Medulla oblongata (tissue), 1 donor: ENCODE results near the gene OR52E4.
A peak's percentile ranks its signal among the peaks of the same experiment; 100 is the strongest.

Experiments used
- DNase-seq: peaks from one replicate; pipeline ENCODE4 v3.0.0-alpha.2; 2015; ENCODE audit errors: extremely low spot score

OR52E4 gene

DNA sequence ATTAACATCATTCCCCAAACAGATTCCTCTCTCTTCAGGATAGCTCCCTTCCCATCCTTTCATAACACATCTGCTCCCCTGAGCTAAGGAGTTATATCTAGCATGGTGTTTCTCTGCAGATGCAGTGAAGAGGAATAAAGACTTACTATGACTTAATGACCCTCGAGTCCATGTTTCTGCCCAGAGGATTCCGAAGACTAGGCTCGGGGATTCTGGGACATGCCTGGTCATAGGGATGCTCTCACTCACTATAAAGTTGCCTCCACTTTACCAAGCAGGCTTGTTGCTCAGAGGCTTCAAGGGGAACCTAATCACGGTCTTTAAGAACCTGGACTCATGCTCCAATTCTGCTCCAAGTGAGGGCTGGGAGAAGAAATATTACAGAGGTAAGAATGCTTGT, at the start of gene OR52E4:
Gene OR52E4 (plus strand): TSS at position 301 of the 400 bp plus-strand sequence. CDS start 3,664 bp downstream, outside the sequence.
- DNase-seq = no peak

DNA sequence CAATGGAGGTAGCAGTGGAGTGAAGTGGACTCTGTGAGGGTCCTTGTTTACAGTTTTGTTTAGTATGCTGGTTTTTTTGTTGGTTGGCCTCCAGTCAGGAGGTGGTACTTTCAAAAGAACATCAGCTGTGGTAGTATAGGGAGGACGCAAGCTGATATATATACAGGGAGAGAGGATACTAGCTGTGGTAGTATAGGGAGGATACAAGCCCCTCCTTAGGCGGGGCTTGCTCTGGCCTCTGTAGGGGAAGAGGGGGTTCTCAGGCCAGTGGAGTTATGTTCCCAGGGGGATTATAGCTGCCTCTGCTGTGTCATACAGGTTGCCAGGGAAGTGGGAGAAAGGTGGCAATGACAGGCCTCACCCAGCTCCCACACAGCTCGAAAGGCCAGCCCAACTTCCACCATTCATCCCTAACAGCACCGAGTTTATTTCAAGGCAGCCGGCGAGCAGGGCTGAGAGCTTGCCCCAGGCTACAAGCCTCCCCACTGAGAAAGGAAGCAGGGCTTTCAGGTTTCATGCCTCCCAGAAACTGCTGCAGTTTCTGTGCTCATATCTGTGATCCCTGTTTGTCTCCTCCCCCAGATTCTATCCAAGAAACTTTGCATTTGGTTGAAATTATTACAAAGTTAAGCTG, 49.1 kb upstream of the OR52E4 start:
- DNase-seq = no peak

DNA sequence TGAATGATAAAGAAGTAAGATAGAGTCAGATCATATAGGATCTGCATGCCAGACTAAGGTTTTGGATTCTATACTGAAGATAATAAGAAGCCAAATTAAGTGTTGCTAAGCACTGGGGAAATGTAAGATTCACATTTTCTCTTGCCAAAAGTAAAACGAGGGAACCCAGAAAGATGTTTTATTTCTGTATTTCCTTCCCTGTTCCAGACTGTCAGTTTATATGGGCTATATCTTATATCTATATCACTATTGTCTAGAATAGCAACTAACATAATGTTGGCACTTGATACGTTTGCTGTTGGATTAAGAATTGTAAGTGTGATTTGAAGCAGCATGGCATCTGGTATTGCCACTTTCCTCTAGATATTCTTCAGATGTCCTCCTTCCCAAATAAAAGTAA, 47.0 kb upstream of the OR52E4 start:
- no peak for DNase-seq

DNA sequence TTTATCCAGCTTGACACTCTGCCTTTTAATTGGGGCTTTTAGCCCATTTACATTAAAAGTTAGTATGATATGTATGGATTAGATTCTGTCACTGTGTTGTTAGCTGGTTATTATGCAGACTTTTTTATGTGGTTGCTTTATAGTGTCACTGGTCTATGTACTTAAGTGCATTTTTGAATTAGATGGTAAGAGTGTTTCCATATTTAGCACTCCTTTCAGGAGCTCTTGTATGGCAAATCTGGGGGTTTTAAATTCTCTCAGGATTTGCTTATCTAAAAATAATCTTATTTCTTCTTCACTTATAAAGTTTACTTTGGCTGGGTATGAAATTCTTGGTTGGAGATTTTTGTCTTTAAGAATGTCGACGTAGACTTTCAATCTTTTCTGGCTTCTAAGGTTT, 42.7 kb upstream of the OR52E4 start:
- no peak for DNase-seq

DNA sequence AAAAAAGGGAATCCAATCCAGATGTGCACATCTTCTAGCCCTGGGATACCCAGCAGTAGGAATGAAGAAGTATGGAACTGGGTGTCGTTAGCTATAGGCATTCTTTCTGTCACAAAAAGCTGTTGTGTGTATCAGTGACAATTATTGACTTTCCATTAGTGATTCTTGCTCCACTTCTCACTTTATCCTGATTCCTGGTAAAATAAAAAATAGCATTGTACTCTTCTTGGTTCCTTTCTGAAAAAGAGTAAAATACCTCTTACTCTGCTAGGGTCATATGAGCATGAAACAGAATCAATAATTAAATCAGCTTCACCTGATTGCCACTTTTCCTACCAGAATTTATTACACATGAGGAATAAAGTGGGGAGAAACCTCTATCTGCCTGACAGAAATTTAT, 38.6 kb upstream of the OR52E4 start, which contains the start of gene OR52E6:
Gene OR52E6 (minus strand): TSS at position 101 of the 400 bp plus-strand sequence. CDS start 0 bp downstream, at position 101.
- no peak for DNase-seq

DNA sequence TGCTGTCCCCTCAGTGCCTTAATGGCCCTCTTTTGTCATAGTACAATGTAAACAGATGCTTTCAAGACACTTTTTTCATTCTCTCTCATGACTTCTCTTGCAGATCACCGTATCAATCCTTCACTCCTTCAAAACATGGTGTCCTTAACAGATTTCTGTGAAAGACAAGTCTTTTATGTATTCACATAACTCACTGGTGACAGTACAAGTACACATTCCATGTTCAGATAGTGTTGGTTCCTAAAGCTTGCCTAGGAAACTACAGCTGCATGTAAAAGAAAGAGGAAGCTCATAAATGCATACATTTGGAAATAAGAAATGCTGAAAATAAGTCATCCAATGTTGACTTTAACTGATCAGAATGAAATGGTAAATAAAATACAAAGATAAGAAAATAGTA, 33.7 kb upstream of the OR52E4 start:
- DNase-seq = no peak

DNA sequence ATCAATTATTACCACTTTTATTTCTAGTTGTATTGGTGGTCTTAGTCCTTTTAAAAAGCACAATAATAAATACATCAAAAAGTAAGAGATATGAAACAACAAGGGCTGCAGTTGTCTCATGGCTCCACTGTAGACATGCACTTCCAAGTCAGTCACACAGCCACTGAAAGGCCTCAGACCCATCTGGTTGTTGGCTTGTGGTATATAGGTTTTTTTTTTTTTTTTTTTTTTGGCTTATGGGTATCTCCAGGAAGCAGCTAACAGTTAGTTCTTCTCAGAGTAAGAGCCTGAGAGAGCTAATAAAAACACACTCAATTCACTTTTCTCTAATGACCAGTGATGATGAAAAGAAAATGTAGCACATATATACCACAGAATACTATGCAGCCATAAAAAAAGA, 32.7 kb upstream of the OR52E4 start:
- DNase-seq = no peak

GRCh38 chr11:5851002-5851401, 29.4 kb upstream of the OR52E4 start:
- DNase-seq = no peak

DNA sequence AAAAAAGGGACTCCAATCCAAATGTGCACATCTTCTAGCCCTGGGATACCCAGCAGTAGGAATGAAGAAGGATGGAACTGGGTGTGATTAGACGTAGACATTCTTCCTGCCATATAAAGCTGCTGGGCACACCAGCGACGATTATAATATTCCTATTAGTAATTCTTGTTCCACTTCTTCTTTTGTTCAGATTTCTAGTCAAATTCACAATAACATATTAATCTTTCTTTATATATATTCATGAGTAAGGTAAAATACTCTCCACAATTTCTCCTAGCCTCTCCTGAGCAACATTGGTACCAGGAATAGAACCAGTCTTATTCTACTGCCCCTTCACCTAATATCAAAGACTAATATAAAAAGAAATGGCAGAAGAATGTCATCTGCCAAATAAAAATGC, 22.8 kb upstream of the OR52E4 start, which contains the start of gene OR52E8:
Gene OR52E8 (minus strand): TSS at position 101 of the 400 bp plus-strand sequence. CDS start 0 bp downstream, at position 101.
- DNase-seq = no peak

GRCh38 chr11:5865826-5866225, 14.6 kb upstream of the OR52E4 start:
- DNase-seq = no peak

- no peak for DNase-seq
Measured at GRCh38 chr11:5878564-5878963, 1.9 kb upstream of the OR52E4 start.

- DNase-seq = no peak
Measured at GRCh38 chr11:5881756-5882155, 1.3 kb downstream of the OR52E4 start.

DNA sequence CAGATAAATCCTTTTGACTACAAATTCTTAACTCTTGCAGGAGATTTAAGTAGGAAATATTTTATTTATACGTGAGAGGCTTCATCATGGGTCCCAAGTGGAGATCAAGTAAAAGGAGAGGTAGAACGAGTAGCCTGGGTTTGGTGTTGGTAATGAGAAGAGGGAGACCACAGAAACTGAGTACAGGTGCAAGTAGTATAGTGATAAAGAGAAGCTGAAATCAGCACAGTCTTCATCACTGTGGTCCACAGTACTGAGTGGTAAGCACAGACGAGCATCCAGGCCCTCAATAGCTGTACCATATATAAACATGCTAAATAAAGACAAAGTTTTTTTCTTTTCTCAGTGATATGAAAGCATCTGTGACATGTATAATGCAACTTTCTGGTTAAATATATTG, 6.7 kb downstream of the OR52E4 start:
- DNase-seq = no peak

- no peak for DNase-seq
Measured at GRCh38 chr11:5887661-5888060, 7.2 kb downstream of the OR52E4 start.

- DNase-seq = peak; percentile 4
Measured at GRCh38 chr11:5891216-5891800, 10.9 kb downstream of the OR52E4 start.

- no peak for DNase-seq
Measured at GRCh38 chr11:5892908-5893307, 12.5 kb downstream of the OR52E4 start, which contains the start of gene OR52E5. Gene OR52E5, plus strand, starts transcription at chr11:5893208. Its CDS starts 7,569 bp downstream, at chr11:5900777.

GRCh38 chr11:5899534-5899933, 19.1 kb downstream of the OR52E4 start:
- no peak for DNase-seq

- DNase-seq = no peak
Measured at GRCh38 chr11:5910540-5910939, 30.1 kb downstream of the OR52E4 start.

DNA sequence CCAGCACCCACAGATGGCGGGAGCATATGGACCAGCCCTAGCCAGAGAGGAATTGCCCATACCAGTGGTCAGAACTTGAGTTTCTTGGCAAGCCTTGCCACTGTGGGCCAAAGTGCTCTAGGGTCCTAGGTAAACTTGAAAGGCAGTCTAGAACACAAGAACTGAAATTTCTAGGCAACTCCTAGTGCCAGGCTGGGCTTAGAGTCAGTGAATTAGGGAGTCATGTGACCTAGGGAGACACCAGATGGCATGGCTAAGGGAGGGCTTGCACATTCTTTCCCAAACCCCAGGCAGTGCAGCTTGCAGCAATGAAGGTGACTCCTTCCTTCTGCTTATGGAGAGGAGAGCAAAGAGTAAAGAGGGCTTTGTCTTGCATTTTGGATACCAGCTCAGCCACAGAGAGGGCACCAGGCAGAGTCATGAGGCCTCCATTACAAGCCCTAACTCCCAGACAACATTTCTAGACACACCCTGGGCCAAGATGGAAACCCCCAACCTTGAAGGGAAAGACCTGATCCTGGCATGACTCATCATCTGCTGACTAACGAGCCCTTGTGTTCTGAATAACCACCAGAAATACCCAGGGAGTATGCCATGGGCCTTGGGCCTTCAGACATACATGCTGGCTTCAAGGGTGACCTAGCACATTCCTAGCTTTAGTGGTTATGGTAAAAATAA, 42.5 kb downstream of the OR52E4 start:
- DNase-seq = no peak

DNA sequence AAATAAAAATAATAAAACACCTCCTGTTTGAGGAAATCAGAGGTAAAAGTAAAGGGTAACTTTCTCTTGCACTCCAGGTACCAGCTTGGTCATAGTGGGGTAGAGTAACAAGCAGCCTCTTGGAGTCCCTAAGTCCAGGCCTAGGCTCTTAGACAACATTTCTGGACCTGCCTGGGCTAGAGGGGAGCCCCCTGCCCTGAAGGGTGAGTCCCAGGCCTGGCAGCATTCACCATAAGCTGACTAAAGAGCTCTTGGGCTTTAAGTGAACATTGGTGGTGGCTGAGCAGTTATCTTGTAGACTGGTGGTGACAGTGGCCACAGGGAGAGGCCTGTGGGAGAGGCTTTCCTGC, 43.0 kb downstream of the OR52E4 start:
- DNase-seq = no peak

DNA sequence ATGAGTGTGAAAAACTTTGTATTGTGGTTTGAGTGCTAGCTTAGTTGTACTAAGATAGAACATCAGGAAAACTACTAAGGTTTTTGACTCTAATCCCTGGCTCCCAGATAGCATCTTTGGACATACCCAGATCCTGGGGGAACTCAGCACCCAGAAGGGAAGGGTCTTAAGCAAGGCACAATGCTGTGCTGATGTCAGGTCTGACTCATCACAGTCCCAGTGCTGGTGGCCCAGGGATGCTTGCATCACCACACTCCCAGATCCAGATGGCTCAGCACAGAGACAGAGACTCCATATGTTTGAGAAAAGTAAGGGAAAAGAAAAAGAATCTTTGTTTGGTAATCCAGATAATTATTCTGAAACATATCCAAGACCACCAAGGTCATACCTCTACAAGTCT, 43.4 kb downstream of the OR52E4 start:
- no peak for DNase-seq

GRCh38 chr11:5928271-5928670, 47.8 kb downstream of the OR52E4 start:
- no peak for DNase-seq

DNA sequence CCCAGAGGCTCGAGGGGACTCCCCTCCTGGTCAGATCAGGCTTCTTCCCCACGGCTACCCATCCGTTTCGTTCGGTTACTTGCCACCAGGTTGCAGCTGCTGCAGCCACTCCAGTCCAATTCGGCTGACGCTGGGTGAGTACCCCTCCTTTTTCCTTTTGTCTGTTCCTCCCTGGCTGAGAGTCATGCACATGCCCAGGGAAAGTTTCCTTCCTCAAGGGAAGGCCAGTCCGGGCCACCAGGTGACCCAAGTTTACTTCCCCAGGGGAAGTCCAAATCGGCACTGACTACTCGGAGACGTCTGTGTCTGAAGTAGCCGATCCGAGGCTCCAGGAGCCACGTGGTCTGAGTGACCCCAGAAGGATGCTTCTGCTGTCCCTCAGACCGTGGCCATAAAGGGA, 48.4 kb downstream of the OR52E4 start:
- no peak for DNase-seq
